Liver (tissue), 3 donors: ENCODE results near the gene PEAK1.

Experiments used
- CTCF ChIP-seq: fragments of 150-350 bp; IDR thresholded peaks from 2 replicates; pipeline ENCODE4 v1.5.1; 2017; ENCODE audit warnings: improper control_type of control experiment, low read depth, low read length; ENCODE audit not compliant: missing input control
- EGR1 ChIP-seq, 2 donors: IDR thresholded peaks; 2 replicates each; pipeline ENCODE4 v1.6.1; 2016 to 2018; ENCODE audit warnings: antibody characterized with exemption in 2 of 2, low read depth in 2 of 2
- FOXA1 ChIP-seq: IDR thresholded peaks from 2 replicates; pipeline ENCODE4 v1.6.1; 2016; ENCODE audit warnings: antibody characterized with exemption
- HNF4G ChIP-seq: IDR thresholded peaks from 2 replicates; pipeline ENCODE4 v1.6.1; 2016; ENCODE audit warnings: antibody characterized with exemption
- JUND ChIP-seq, 2 donors: IDR thresholded peaks; 2 replicates each; pipeline ENCODE4 v1.6.1; 2016; ENCODE audit warnings: antibody characterized with exemption in 2 of 2
- MAX ChIP-seq: IDR thresholded peaks from 2 replicates; pipeline ENCODE4 v1.6.1; 2016; ENCODE audit warnings: antibody characterized with exemption
- NR2F2 ChIP-seq: IDR thresholded peaks from 2 replicates; pipeline ENCODE4 v1.6.1; 2016; ENCODE audit warnings: antibody characterized with exemption
- RAD21 ChIP-seq, 2 donors: IDR thresholded peaks; 2 replicates each; pipeline ENCODE4 v1.6.1; 2016; ENCODE audit warnings: antibody characterized with exemption in 2 of 2, mild to moderate bottlenecking in 2 of 2
- REST ChIP-seq: IDR thresholded peaks from 2 replicates; pipeline ENCODE4 v1.6.1; 2016; ENCODE audit warnings: antibody characterized with exemption, mild to moderate bottlenecking
- RXRA ChIP-seq, 2 donors: IDR thresholded peaks; 2 replicates each; pipeline ENCODE4 v1.6.1; 2017 to 2018; ENCODE audit warnings: antibody characterized with exemption in 2 of 2, mild to moderate bottlenecking in 1 of 2
- SP1 ChIP-seq: IDR thresholded peaks from 2 replicates; pipeline ENCODE4 v1.6.1; 2018; ENCODE audit warnings: antibody characterized with exemption, mild to moderate bottlenecking
- TAF1 ChIP-seq: conservative IDR thresholded peaks from 2 replicates; pipeline ENCODE4 v1.6.1; 2016; ENCODE audit warnings: antibody characterized with exemption, mild to moderate bottlenecking
- YY1 ChIP-seq: IDR thresholded peaks from 2 replicates; pipeline ENCODE4 v1.6.1; 2016; ENCODE audit warnings: antibody characterized with exemption, mild to moderate bottlenecking
- donor health status: healthy.
- donor health status: healthy.

GRCh38 chr15:77349666-77350065, 70.2 kb downstream of the PEAK1 start:
- TF ChIP-seq CTCF = no peak
- TF ChIP-seq TAF1 = no peak
- TF ChIP-seq RAD21 (IDR thresholded peaks at IDR 0.05) = no peak
- TF ChIP-seq EGR1 (IDR thresholded peaks at IDR 0.05; ENCODE audit: low read depth in 2 of 2) = no peak
- no peak for TF ChIP-seq REST
- TF ChIP-seq RXRA (IDR thresholded peaks at IDR 0.05) = no peak
- no peak for TF ChIP-seq HNF4G
- no peak for TF ChIP-seq JUND (IDR thresholded peaks at IDR 0.05)
- no peak for TF ChIP-seq FOXA1
- TF ChIP-seq SP1 = no peak
- no peak for TF ChIP-seq NR2F2
- TF ChIP-seq YY1 = no peak
- TF ChIP-seq MAX = no peak
